Adrenal gland (tissue), 5 donors: ENCODE results near the gene RBMXL3.

Source experiments
- POLR2A ChIP-seq, 2 donors: fragments of 450-650 bp; IDR thresholded peaks; one replicate each; pipeline ENCODE4 v1.6.1; 2017; ENCODE audit warnings: antibody characterized with exemption in 2 of 2, mild to moderate bottlenecking in 2 of 2, moderate library complexity in 1 of 2
- TF ChIP-seq, protein P1 (sequence below), 6 experiments: fragments of 450-650 bp in 4 of 6; fragments of 200-600 bp in 2 of 6; sonication (generic) in 1 of 6; IDR thresholded peaks; 1 replicate in 5 of 6; 2 replicates in 1 of 6; pipeline versions ENCODE4 v1.5.1 to v1.8.0; 2016 to 2021; ENCODE audit warnings: antibody characterized with exemption in 6 of 6, mild to moderate bottlenecking in 2 of 6, moderate library complexity in 1 of 6
- donor health status: DM: no; HTN: no; CAD: no.

DNA sequence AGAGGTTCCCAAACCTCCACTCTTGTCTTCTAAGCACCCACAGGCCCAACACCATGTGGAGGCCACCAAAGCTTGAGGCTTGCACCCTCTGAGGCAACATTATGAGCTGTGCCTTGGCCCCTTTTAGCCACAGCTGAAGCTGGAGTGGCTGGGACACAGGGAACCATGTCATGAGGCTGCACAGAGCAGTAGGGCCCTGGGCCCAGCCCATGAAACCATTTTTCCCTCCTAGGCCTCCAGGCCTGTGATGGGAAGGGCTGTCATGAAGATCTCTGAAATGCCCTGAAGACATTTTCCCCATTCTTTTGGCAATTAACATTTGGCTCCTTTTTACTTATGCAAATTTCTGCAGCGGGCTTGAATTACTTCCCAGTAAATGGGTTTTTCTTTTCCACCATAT lies 14.8 kb downstream of the RBMXL3 start:
- TF ChIP-seq, protein P1, sequence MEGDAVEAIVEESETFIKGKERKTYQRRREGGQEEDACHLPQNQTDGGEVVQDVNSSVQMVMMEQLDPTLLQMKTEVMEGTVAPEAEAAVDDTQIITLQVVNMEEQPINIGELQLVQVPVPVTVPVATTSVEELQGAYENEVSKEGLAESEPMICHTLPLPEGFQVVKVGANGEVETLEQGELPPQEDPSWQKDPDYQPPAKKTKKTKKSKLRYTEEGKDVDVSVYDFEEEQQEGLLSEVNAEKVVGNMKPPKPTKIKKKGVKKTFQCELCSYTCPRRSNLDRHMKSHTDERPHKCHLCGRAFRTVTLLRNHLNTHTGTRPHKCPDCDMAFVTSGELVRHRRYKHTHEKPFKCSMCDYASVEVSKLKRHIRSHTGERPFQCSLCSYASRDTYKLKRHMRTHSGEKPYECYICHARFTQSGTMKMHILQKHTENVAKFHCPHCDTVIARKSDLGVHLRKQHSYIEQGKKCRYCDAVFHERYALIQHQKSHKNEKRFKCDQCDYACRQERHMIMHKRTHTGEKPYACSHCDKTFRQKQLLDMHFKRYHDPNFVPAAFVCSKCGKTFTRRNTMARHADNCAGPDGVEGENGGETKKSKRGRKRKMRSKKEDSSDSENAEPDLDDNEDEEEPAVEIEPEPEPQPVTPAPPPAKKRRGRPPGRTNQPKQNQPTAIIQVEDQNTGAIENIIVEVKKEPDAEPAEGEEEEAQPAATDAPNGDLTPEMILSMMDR (IDR thresholded peaks at IDR 0.05) = no peak
- no peak for TF ChIP-seq POLR2A (IDR thresholded peaks at IDR 0.05)
